G401.6 (cell line): ENCODE data around the gene CHRNE.
A peak's percentile ranks its signal among the peaks of the same experiment; 100 is the strongest.
"Not testable (repeated sequence)": the region's sequence is repeated elsewhere in the genome, so short reads cannot be mapped to it uniquely, and the experiment has no call there.

ENCODE experiments used
- FAIRE-seq: peaks from 2 replicates; lab custom pipeline; 2012; peaks lifted over from hg19 to GRCh38; lab: Jason Lieb, UNC

The CHRNE gene

DNA sequence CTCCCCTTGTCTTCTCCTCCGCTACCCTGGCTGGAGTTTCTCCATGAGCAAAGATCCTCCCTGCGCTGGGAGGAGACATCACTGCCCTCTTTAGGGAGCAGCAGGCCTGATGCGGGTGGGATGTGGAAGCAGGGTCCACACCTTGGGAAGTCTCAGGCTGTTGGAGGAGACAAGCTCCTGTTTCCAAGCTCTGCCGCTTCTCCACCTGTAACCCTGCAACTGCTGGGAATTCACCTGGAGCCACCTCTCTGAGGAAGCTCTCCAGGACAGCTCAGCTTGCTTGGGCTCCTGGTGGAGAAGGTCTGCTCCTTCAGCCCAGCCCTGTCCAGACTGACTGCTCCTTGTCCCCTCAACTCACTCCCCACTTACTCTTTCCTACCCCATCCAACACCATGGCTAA is 18.4 kb downstream of the CHRNE start:
- no peak for FAIRE-seq

DNA sequence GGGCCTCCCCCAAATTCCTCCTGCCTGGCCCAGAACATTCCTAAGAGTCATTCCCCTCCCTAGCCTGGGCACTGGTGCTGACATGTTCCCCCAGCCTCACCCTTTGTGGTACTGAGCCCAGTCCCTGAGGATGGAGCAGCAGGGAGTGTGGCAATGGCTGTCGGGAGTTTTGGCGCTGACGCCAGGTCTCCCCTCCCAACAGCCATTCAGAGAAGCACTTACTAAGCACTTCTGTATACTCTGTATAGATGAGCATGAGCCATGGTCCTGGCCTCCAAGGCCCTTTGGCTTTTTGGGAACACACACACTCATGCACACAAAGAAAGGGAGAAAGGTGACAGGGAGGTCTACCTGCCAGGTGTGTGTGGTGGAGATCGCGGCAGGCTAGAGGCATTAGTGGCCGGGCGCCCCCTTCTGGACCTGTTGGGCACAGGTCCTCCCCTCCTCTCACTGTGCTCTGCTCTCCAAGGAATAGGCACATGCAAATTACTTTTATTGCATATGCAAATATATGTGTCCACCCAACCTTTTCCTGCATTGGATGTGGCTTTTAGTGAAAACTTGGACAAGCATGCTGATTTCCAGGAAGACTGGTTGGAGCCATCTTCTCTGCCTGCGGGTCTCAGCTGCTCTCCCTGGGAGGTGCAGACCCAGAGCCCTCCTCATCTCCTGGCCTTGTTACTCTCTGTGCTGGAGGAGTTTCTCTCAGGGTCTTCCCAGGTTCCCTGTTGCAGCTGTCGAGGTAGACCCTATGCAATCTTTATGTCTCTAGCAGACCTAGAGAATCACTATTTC is 20.9 kb downstream of the CHRNE start:
- peak; percentile 42 for FAIRE-seq

DNA sequence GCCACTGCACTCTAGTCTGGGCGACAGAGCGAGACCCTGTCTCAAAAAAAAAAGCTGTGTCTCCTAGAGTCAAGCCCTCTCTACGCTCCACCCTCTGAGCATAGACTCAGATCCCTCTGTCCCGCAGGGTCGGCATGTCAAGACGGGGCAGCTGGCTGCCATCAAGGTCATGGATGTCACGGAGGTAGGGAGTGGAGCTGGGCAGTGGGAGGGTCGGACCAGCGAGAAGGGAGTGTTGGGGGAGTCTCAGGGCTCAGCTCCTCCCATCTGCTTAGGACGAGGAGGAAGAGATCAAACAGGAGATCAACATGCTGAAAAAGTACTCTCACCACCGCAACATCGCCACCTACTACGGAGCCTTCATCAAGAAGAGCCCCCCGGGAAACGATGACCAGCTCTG is 22.0 kb downstream of the CHRNE start:
- no peak for FAIRE-seq

DNA sequence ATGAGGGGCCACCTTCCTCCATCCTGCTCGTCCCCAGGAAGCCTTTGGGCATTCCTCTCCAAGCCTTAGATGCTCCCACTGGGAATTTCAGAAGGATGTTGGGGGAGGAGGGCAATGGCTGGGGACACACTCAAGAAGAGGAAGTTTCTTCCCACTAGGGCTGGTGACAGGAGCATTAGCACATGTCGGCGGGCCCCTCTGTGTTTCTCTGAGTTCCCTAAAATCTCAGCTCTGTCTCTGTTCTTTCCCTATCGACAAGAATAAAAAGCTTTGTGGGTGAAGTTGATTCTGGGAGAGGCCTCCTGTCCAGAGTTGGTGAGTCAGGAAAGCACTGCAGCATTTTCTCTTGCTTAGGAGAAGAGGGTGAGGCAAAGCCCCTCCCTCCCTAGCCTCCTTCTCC is 23.3 kb downstream of the CHRNE start:
- no peak for FAIRE-seq

DNA sequence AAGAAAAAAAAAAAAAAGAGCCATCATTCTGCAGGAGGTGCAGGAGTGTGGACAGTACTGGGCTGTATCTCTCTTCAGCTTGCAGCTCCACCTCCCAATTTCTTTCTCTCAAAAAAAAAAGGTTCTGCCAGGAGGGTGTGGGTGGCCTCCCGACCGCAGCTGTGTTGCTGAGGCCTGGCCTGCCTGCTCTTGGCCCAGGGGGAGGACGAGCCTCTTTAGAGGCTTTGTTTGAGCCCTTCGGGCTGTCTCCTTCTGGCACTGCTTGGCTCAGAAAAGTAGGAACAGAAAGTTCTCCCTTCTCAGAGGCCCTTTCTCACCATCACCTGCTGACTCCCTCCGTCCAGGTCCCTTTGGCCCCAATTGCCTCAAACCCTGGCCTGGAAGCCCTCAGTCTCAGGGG is 25.8 kb downstream of the CHRNE start:
- FAIRE-seq, result no peak

DNA sequence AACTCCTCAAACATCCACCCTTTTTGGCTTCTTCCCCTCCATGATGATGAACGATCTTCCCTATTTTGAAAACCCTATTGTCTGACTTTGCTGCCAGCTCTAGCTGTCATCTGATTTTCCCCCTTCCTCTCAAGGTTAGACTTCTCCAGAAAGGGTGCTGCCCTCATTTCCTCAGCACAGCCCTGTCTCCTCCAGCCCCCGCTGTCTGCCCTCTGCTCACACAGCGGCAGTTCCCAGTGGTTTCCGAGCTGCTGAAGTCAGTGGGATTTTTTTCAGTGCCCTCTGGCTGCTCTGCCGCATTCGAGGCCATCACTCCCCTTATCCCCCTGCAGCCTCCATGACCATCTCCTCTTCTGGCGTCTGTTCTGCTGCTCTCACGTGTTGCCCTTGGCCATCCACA is 30.1 kb downstream of the CHRNE start:
- no peak for FAIRE-seq

DNA sequence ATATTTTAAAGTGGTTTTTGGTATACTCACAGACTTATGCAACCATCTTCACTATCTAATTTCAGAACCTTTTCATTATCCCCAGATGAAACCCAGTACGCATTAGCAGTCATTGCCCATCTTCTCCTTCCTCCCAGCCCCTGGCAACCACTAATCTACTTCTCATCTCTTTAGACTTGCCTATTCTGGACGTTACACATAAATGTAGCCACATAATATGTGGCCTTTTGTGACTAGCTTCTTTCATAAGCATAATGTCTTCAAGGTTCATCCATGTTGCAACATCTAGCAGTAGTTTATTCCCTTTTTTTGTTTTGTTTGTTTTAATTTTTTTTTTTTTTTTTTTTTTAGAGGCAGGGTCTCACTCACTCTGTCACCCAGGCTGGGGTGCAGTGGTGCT is 32.0 kb downstream of the CHRNE start:
- no peak for FAIRE-seq

DNA sequence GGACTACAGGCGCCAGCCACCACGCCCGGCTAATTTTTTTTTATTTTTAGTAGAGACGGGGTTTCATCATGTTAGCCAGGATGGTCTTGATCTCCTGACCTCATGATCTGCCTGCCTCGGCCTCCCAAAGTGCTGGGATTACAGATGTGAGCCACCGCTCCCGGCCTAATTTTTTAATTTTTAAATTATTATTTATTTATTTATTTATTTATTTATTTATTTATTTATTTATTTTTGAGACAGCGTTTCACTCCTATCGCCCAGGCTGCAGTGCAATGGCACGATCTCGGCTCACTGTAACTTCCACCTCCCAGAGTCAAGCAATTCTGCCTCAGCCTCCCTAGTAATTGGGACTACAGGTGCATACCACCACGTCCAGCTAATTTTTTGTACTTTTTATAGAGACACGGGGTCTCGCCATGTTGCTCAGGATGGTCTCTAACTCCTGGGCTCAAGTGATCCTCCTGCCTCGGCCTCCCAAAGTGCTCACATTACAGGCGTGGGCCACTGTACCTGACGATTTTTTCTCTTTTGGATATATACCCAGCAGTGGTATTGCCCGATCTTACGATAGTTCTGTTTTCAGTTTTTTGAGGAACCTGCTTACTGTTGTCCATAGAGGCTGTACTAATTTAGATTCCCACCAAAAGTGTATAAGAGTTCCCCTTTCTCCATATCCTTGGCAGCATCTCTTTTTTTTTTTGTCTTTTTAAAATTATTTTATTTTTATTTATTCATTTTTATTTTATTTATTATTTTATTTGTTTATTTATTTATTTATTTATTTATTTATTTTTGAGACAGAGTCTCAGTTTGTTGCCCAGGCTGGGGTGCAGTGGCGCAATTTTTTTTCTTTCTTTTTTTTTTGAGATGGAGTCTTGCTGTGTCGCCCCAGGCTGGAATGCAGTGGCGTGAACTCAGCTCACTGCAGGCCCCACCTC is 33.6 kb downstream of the CHRNE start:
- not testable (repeated sequence) for FAIRE-seq

DNA sequence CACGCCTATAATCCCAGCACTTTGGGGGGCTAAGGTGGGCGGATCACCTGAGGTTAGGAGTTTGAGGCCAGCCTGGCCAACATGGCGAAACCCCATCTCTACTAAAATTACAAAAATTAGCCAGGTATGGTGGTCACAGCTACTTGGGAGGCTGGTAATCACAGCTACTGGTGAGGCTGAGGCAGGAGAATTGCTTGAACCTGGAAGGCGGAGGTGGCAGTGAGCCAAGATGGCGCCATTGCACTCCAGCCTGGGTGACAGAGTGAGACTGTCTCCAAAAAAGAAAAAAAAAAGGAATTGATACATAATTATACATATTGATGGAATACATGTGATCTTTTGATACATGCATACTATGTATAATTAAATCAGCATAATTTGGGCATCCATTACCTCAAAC is 35.4 kb downstream of the CHRNE start:
- FAIRE-seq, result not testable (repeated sequence)

DNA sequence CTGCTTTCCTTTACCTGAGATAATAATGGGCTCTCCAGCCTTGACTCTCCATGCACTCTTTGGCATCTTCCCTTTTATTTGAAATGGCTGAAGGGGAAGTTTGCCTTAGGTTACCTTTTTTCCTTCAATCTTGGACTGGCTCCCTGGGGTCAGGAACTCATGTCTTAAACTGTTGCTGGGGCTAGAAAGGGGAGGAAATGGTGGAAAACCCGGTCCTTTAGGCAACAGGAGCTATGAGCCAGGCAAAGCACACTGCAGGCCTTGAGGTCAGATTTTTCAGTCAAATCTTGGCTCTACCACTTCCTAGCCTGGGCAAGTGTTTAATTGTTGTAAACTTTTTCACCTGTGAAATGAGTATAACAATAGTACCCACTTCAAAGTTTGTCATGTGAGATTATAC is 39.6 kb downstream of the CHRNE start:
- FAIRE-seq, result no peak

DNA sequence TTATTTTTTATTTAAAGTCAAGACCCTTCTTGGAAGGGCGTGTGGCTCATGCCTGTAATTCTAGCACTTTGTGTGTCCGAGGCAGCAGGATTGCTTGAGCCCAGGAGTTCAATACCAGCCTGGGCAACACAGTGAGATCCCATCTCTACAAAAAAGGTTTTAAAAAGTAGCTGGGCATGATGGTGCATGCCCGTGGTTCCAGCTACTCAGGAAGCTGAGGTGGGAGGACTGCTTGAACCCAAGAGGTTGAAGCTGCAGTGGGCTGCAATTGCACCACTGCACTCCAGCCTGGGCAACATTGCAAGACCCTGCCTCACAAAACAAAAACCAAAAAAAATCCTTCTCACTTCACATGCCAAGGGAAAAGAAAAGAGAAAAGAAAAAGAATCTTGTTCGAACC is 40.2 kb downstream of the CHRNE start:
- no peak for FAIRE-seq

DNA sequence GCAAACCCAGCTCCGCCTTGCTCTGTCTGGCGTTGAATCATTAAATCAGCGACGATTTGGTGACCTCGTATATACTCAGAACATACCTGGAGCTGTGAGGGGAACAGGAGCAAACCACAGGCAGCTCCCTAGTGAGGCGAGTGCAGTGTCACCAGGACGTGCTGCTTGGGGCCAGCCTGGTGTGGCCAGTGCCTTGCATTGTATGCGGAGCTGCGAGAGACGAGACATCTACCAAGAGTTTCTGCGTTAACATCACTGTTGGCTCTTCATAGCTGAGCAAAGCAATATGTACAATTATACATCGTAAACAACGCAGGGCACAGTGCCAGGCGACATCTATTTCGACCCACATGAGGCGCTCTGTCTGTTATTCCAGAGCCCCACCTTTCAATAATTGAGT is 41.8 kb downstream of the CHRNE start:
- no peak for FAIRE-seq

DNA sequence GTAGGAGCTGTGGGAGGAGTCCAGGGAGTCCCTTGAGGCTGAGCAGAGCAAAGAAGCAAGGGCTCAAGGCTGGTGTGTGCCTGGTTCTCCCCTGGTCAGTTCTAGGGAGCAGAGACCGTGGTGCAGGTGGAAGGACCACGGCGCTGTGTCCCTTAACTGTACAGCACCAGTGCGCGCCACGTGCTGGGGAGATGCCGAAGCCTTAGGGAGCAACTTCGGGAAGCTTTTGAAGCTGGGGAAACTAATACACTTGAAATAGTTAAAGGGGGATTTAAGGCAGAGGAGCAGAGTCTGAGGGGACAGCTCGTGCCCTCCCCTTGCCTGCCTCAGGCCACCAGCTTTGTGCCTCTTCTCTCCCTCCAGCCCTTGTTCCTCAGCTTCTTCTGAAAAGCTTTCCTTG is 42.2 kb downstream of the CHRNE start:
- no peak for FAIRE-seq

DNA sequence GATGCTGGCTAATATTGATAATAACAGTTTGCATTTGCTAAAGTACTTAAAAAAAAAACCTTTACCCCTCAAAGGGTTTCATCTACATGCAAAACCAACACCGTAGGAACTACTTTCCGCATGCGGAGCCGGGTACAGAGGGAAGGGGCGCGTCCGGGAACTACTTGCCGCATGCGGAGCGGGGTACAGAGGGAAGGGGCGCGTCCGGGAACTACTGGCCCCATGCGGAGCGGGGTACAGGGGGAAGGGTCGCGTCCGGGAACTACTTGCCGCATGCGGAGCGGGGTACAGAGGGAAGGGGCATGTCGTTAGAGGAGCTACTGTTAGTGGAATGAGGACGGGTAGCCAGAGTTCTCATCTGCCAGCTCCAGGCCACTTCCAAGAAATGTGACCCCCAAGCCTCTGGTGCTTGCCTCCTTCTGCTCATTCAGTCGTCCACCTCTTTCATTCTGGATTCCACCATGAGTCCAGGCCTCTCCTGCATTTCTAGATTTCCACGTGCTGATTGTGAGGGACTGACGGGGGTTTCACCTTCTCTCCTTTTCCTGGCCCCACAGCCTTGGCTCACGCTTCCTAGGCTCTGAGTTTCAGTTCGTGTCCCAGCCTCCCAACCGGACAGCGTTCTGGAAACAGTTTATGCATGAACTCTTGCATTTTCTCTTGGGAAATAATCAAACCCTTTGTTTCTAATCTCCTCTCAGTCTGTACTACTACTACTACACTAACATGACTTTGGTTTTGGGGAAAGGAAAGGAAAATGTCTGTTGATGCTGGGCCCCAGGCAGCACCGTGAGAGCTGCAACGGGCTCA is 42.9 kb downstream of the CHRNE start:
- FAIRE-seq, result no peak

DNA sequence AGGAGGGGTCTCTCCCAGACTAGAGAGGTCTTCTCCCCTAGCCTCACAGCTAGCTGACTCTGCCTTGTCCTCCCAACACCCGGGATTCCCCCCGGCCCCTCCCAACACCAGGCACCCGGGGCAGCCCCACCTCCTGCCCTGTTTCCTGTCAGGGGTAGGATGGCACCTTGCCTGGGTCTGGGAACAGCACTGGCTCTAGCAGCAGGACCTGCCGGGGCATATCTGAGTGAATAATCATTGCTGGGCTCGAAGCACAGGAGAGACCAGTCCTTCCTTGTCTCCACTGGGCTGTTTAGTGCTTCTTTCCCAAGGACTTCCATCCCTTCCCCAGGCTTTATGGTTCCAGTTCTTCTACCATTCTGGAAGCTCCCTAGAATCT is 44.0 kb downstream of the CHRNE start:
- no peak for FAIRE-seq

DNA sequence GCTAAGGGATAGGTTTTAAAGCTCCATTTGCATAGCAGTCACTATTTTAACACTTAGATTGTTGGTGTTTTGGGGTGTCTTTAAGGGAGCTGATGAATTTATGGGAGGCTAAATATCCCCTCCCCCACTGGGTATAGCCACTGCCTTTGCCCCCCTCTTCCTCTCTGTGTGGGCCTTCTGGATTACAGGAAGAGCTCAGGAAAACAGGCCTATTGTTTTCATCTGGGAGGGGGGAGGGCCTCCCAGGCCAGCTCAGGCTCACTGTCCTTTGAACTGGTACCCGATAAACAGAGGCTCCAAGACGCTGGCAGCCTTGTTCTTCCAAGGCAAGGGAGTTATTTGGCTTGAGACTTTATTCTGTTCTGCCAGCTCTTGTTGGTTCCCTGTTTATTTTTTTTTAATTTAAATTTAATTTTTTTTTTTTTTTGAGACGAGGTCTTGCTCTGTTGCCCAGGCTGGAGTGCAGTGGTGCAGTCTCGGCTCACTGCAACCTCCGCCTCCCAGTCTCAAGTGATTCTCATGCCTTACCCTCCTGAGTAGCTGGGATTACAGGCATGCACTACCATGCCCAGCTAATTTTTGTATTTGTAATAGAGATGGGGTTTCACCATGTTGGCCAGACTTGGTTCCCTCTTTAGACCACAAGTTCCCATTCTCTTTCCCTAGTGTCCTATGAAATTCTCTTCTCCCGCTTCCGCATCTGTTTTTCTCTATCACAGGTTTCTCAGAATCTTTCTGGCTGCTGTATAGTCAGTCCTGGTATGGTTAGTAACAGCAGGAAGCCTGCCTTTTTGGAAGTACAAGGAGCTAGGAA is 44.6 kb downstream of the CHRNE start:
- FAIRE-seq, result no peak

DNA sequence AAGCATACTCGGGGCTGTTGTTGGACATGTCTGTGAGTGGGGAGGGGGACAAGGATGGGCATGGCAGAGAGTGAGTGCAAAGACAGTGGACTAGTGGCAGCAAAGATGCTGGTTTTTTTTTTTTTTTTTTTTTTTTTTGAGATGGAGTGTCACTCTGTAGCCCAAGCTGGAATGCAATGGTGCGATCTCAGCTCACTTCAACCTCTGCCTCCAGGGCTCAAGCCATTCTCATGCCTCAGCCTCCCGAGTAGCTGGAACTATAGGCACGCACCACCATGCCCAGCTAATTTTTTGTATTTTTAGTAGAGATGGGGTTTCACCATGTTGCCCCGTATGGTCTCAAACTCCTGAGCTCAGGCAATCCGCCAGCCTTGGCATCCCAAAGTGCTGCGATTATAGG is 45.6 kb downstream of the CHRNE start:
- FAIRE-seq, result not testable (repeated sequence)

DNA sequence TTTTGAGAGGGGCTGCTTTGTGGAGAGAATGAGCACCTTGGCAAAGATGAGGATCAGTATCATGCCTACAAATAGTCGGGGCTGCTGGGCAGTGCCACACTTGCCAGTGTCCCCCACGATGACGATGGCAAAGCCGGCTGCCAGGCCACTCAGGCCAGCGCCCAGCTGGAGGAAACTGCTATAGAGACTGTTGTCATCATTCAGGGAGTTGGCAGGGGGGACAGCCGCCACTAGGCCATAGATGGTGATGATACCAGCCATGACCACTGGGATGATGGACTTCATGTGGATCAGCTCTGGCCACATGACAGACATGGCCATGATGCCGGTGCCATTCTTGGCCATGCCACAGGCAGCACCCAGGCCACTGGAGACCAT is 46.0 kb downstream of the CHRNE start:
- no peak for FAIRE-seq

DNA sequence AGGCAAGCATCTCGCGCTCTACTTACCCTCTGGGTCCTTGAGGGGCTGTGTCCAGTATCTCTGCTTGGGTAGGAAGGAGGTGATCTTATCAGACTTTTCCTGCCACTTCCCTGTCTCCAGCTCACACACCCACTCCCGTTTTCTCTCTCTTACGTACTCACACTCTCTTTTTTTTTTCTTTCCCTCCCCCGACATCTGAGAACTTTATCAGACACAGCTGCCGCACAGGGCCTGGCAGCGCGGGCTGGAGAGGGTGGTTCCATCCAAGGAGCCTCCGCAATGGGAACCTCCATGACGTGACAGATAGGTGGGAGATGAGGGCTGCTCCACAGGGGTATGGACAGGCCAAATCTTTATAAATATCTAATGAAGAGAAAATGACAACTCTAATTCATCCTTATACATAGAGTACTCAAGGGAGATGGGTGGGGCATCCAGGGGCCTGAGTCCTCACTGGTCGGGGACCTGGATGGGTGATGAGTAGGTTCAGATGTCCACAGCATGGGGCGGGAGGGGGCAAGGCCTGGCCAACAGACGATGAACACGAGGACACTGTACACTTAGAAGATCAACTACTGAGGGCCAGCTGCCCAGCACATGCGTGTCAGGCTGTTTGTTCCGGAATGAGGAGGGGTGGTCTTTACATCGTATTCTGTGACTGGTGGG is 46.5 kb downstream of the CHRNE start:
- no peak for FAIRE-seq

DNA sequence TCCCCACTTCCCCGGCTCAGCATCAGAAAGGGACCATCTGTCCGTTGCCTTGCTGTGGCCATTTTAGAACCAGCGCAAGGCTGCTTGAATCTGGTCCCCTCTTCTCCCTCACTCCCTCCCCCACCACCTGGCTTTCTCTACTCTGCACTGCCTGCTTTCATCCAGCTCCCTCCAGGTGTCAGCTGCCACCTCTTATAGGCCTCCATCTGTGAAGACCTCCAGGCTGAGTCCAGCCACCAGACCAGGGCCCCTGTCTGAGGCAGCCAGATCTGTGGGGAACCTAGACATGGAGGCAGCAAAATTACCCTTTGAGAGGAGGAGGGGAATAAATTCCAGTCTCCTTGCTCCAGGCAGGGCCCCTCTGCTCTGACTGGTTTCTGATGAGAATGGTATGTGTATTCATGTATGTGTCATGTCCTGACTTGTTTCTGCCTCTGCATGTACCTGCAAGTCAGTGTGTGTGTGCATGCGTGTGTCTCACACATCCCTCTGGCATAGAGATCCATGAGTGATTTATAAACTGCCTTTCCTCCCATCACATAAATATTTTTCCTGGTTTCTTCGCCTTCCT is 48.7 kb downstream of the CHRNE start:
- no peak for FAIRE-seq

DNA sequence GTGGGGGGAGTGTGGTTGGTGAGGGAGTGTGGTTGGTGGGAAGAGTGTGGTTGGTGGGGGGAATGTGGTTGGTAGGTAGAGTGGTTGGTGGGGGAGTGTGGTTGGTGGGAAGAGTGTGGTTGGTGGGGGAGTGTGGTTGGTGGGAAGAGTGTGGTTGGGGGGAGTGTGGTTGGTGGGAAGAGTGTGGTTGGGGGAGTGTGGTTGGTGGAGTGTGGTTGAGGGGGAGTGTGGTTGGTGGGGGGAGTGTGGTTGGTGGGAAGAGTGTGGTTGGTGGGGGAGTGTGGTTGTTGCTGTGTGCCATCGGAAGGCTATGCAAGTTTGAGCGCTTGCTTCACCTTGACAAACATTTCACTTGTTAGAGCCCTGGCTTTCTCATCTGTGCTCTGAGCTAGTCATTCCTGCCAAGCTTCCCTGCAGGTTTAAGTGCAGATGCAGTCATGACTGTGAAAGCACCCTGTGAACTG is 49.7 kb downstream of the CHRNE start:
- FAIRE-seq, result no peak
